VCaP (cell line): Measurements from ENCODE around the gene ROBO3.
A peak's percentile ranks its signal among the peaks of the same experiment; 100 is the strongest.

Experiments
- H3K27ac ChIP-seq: fragments of 450-650 bp; 2 replicates; pipeline ENCODE4 v1.5.1; 2017
- TF ChIP-seq, protein P1 (sequence below): fragments of 450-650 bp; conservative IDR thresholded peaks from 2 replicates; pipeline ENCODE4 v1.5.1; 2017; ENCODE audit warnings: mild to moderate bottlenecking, moderate library complexity

The ROBO3 gene

DNA sequence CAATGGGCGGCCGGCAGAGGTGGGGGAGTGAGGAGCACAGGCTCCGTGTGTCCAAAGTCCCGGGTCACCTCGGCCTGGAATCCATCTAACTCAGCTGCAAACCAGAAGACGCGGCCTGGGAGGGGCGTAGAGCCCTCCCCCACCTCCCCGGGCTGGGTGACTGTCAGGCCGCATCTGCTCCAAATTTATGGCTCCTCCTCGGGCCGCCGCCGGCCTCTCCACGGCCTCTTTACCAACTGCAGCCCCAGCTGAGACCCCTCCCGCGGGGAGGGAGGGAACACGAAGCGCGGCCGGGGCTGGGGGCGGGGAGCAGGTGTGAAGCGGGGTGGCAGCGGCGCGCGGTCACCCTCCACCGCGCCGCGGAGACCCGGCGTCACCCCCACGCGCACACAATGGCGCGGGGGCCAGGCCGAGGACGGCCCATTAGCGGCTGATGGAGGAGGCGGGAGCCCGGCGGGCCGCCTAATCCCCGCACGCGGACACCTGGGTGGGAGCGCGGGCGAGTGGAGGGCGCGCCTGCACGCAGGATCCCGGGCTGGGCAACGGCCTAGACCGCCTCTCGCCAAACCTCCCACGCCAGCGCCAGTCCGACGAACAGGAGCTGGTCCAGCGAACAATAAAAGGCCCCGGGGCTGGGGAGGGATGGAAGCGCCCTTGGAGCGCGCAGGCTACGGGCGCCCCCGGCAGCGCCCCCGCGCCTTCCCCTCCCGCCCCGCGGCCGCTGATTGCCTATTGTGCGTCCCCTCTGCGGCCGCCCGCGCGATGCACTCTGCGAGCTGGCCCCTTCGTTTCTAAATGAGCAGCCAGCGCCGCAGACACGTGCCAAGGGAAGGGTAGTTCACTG, 25.9 kb upstream of the ROBO3 start:
- TF ChIP-seq, protein P1, sequence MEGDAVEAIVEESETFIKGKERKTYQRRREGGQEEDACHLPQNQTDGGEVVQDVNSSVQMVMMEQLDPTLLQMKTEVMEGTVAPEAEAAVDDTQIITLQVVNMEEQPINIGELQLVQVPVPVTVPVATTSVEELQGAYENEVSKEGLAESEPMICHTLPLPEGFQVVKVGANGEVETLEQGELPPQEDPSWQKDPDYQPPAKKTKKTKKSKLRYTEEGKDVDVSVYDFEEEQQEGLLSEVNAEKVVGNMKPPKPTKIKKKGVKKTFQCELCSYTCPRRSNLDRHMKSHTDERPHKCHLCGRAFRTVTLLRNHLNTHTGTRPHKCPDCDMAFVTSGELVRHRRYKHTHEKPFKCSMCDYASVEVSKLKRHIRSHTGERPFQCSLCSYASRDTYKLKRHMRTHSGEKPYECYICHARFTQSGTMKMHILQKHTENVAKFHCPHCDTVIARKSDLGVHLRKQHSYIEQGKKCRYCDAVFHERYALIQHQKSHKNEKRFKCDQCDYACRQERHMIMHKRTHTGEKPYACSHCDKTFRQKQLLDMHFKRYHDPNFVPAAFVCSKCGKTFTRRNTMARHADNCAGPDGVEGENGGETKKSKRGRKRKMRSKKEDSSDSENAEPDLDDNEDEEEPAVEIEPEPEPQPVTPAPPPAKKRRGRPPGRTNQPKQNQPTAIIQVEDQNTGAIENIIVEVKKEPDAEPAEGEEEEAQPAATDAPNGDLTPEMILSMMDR, result no peak

DNA sequence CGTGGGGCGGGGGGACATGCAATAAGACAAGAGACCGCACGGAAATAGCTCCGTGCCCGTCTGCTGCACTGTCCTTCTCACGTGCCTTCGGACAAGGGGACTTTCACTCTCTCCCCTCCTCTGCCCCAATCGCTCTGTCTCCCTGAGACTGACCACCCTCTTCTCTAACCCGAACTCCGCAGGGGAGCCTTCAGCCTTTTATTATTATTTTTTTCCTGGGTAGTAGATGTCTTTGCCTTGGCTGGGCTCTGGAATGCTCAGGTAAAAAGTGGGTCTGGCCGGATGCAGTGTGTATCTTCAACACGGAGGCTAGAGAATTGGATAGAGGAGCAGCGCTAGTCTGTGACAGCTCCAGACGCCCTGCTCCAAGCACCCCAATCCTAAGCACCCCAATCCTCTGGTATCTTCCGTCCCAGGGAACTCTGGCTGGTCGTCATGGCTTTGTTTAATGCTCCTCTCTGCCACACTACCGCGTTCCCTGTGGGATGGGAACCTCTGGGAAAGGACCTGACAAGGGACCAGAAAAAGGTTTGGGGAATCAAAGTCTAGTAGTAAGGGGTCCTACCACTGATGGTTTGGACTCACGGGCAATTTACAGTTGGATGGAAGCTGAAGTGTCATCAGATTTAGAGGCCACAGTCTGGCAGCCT, 25.1 kb upstream of the ROBO3 start:
- TF ChIP-seq, protein P1, result no peak

More for the DNA sequence above, 25.9 kb upstream of the ROBO3 start:
- peak overlapping the region; percentile 70; the same call in 1 of the 2 replicates for H3K27ac ChIP-seq

DNA sequence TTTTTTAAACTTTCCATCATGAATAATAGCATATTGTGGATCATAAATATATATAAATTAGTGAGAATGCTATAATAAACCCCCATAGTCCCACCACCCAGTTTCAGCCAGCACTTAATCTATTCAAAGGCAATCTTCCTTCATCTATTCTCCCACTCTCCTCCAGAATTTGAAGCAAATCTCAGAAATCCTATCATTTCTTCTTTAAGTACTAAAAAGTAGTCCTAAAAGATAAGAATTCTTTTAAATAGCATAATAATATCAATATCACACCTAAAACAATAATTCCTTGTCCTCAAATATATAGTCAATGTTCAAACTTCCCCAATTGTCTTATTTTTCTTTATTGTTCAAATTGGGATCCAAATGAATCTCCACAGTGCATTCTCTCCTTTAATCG, 24.6 kb upstream of the ROBO3 start:
- TF ChIP-seq, protein P1, result no peak

More for the DNA sequence above, 25.1 kb upstream of the ROBO3 start:
- peak overlapping the region; percentile 70; the same call in 1 of the 2 replicates for H3K27ac ChIP-seq

DNA sequence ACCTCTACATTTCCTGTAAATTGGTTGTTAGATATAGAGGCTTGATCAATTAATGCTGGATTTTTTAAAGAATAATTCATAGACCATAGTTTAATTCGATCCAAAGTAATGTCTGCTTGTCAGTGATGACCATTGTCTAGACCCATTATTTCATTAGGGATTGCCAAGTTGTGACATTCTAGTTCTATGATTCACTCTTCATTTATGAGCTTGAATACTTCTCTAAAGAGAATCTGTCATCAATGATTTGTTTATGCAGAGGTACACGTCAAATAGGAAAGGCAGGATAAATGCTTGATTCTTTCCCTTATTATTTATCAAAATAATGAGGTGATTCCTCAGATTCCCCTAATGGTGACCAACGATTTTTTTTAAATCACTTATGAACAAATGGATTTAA, 24.0 kb upstream of the ROBO3 start:
- TF ChIP-seq, protein P1, result no peak
- H3K27ac ChIP-seq, result peak overlapping the region; percentile 71

More for the DNA sequence above, 24.6 kb upstream of the ROBO3 start:
- no peak overlapping the region for H3K27ac ChIP-seq

DNA sequence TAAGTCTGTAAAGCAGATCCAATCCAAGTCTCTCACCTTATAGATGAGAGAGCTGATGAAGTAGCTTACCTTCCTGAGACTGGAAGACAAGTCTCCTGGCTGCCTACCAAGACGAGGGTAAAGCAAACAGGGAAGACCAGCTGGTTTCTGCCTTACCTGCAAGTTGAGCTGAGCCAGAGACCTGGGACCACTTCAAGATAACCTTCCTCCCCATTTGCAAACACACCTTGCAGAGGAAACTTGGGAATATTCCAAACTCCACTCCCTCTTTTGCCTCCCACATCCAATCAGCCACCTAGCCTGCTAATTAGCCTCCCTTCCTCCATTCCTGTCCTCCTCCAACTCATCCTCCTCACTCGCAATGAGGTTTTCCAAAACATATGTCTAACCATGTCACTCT, 23.4 kb upstream of the ROBO3 start:
- TF ChIP-seq, protein P1, result no peak
- peak overlapping the region; percentile 71 for H3K27ac ChIP-seq

DNA sequence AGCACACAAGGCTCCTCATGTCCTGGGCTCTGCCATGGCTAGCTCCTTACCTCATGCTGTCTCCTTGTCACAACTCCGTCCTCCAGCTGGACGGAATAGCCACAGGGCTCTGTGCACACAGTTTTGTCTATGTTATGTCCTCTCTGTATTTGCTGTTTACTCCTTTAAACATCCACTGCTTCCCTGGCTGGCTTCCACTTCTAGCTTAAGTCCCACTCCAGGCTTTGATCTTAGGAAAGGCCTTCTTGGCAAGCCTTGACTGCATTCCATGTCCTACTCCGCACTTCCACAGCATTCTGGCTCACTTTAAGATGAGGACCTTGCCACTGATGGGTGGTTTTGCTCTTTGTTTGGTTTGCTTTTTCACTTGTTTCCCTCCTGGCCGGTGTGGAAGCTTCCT, 22.9 kb upstream of the ROBO3 start:
- TF ChIP-seq, protein P1, result no peak
- H3K27ac ChIP-seq, result peak overlapping the region; percentile 71

DNA sequence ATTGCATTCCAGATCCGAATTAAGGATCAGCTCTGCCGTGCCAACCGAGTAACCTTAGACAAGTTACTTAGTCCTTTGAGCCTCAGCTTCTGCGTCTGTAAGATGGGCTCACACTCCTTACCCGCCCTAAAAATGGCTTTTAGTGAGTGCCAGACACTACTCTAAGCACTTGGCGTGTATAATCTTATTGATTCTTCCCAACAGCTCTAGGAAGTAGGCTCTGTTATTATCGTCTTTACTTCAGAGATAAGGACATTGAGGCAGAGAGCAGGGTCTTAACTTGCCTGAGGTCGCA, 21.7 kb upstream of the ROBO3 start:
- H3K27ac ChIP-seq, result peak overlapping the region; percentile 71; the same call in 1 of the 2 replicates
- TF ChIP-seq, protein P1, result no peak
